DOHH2 (cell line): ENCODE results near the gene NEUROD6.

ENCODE experiments used
- EZH2phosphoT487 ChIP-seq: fragments of 200-600 bp; sonication (generic); IDR thresholded peaks from 2 replicates; pipeline ENCODE4 v1.6.1; 2017; ENCODE audit warnings: borderline replicate concordance, mild to moderate bottlenecking, antibody characterized with exemption, low read length, moderate library complexity, mixed read lengths
- TF ChIP-seq, protein P1 (sequence below): fragments of 200-600 bp; sonication (generic); IDR thresholded peaks from one replicate; pipeline ENCODE4 v1.5.1; 2014; ENCODE audit warnings: antibody characterized with exemption, mild to moderate bottlenecking, low read depth, low read length; ENCODE audit not compliant: poor library complexity, severe bottlenecking

DNA sequence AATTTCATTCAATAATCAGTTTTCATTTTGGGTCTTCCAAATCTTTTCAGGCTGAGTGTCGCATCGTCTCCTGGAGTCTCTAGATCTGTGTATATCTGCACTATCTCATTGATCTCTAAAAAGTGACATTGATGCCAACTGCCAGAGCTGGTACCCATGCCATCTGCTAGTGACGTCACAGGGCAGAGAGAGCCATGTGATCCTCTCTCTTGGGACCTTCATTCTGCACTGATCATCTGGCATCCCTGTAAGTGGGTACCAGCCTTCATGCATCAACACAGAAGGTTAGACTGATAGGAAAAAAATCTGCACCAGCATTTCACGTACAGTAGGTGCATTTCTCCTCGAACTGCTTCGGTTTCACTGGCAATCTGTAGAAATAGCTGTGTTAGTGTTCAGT is at the start of gene NEUROD6:
- TF ChIP-seq, protein P1, sequence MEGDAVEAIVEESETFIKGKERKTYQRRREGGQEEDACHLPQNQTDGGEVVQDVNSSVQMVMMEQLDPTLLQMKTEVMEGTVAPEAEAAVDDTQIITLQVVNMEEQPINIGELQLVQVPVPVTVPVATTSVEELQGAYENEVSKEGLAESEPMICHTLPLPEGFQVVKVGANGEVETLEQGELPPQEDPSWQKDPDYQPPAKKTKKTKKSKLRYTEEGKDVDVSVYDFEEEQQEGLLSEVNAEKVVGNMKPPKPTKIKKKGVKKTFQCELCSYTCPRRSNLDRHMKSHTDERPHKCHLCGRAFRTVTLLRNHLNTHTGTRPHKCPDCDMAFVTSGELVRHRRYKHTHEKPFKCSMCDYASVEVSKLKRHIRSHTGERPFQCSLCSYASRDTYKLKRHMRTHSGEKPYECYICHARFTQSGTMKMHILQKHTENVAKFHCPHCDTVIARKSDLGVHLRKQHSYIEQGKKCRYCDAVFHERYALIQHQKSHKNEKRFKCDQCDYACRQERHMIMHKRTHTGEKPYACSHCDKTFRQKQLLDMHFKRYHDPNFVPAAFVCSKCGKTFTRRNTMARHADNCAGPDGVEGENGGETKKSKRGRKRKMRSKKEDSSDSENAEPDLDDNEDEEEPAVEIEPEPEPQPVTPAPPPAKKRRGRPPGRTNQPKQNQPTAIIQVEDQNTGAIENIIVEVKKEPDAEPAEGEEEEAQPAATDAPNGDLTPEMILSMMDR, result no peak
- TF ChIP-seq EZH2phosphoT487, result no peak
